ENCODE results near the gene HYAL1.
A peak's percentile ranks its signal among the peaks of the same experiment; 100 is the strongest.
"Not testable (repeated sequence)": the region's sequence is repeated elsewhere in the genome, so short reads cannot be mapped to it uniquely, and the experiment has no call there.

Gene HYAL1

GRCh38 chr3:50293079-50293801 lies 10.1 kb downstream of the HYAL1 start:
- no peak for DNase-seq

- DNase-seq = peak; percentile 97
These were observed 11.0 kb downstream of the HYAL1 start, which contains the start of gene IFRD2 for GRCh38 chr3:50292159-50293078. TSS of gene IFRD2 (minus strand) at chr3:50292429. CDS start at chr3:50292274, 155 bp downstream.

GRCh38 chr3:50290161-50290641 lies 13.2 kb downstream of the HYAL1 start:
- DNase-seq = no peak

- no peak for DNase-seq
These were observed 14.2 kb downstream of the HYAL1 start for GRCh38 chr3:50289130-50289529.

- DNase-seq = no peak
These were observed 14.9 kb downstream of the HYAL1 start for GRCh38 chr3:50288387-50289007.

- no peak for DNase-seq
These were observed 16.1 kb downstream of the HYAL1 start for GRCh38 chr3:50287262-50287661.

GRCh38 chr3:50286322-50287227 lies 16.8 kb downstream of the HYAL1 start:
- no peak for DNase-seq

- DNase-seq = not testable (repeated sequence)
These were observed 19.3 kb downstream of the HYAL1 start for GRCh38 chr3:50284121-50284520.

GRCh38 chr3:50279255-50280016 lies 23.9 kb downstream of the HYAL1 start:
- no peak for DNase-seq

- DNase-seq = no peak
These were observed 24.5 kb downstream of the HYAL1 start, which contains the start of gene LSMEM2 for GRCh38 chr3:50278880-50279224. TSS of gene LSMEM2 (plus strand) at chr3:50279087. CDS start at chr3:50279114, 27 bp downstream.

- DNase-seq = no peak
These were observed 25.1 kb downstream of the HYAL1 start for GRCh38 chr3:50278123-50278879.

- DNase-seq = no peak
These were observed 26.6 kb downstream of the HYAL1 start for GRCh38 chr3:50276762-50277101.

GRCh38 chr3:50275996-50276761 lies 27.2 kb downstream of the HYAL1 start:
- no peak for DNase-seq

- DNase-seq = no peak
These were observed 28.0 kb downstream of the HYAL1 start for GRCh38 chr3:50275141-50275995.

GRCh38 chr3:50274371-50275104 lies 28.8 kb downstream of the HYAL1 start:
- DNase-seq = peak; percentile 74

GRCh38 chr3:50273689-50274065 lies 29.7 kb downstream of the HYAL1 start:
- DNase-seq = no peak

GRCh38 chr3:50272911-50273688 lies 30.3 kb downstream of the HYAL1 start:
- DNase-seq = peak; percentile 86

Data from CD4-positive, alpha-beta T cell treated with Interleukin-10 for 1 hour (primary cell).